GM18511 (cell line): ENCODE measurements around the gene DPH6.
"Not testable (repeated sequence)": the region's sequence is repeated elsewhere in the genome, so short reads cannot be mapped to it uniquely, and the experiment has no call there.

ENCODE experiments used
- ATAC-seq: cut with Tn5 transposase; IDR thresholded peaks from one replicate; pipeline ENCODE4 v1.9.1; 2021; ENCODE audit warnings: mild to moderate bottlenecking, moderate library complexity; ENCODE audit not compliant: unreplicated experiment

Gene DPH6

GRCh38 chr15:35545824-35546510 lies at the start of gene DPH6:
Gene DPH6, minus strand, starts transcription at chr15:35546165. Its CDS starts 24 bp downstream, at chr15:35546141.
- peak; percentile 90 for ATAC-seq

GRCh38 chr15:35595656-35596055 lies 49.7 kb upstream of the DPH6 start:
- no peak for ATAC-seq

GRCh38 chr15:35591987-35592386 lies 46.0 kb upstream of the DPH6 start:
- ATAC-seq, result not testable (repeated sequence)

GRCh38 chr15:35583863-35584528 lies 38.0 kb upstream of the DPH6 start:
- ATAC-seq, result no peak

- no peak for ATAC-seq
These were observed 34.6 kb upstream of the DPH6 start for GRCh38 chr15:35580606-35581005.

- ATAC-seq, result no peak
These were observed 21.4 kb upstream of the DPH6 start for GRCh38 chr15:35567392-35567791.

GRCh38 chr15:35566991-35567390 lies 21.0 kb upstream of the DPH6 start:
- ATAC-seq, result no peak

GRCh38 chr15:35565901-35566300 lies 19.9 kb upstream of the DPH6 start:
- ATAC-seq, result no peak

GRCh38 chr15:35562641-35563040 lies 16.7 kb upstream of the DPH6 start:
- ATAC-seq, result no peak

- no peak for ATAC-seq
These were observed 15.3 kb upstream of the DPH6 start for GRCh38 chr15:35561308-35561707.

GRCh38 chr15:35560870-35561269 lies 14.9 kb upstream of the DPH6 start:
- ATAC-seq, result no peak

GRCh38 chr15:35560258-35560657 lies 14.3 kb upstream of the DPH6 start:
- ATAC-seq, result no peak

GRCh38 chr15:35559683-35560082 lies 13.7 kb upstream of the DPH6 start:
- ATAC-seq, result no peak

- no peak for ATAC-seq
These were observed 11.6 kb upstream of the DPH6 start for GRCh38 chr15:35557544-35557943.

- no peak for ATAC-seq
These were observed 11.0 kb upstream of the DPH6 start for GRCh38 chr15:35557012-35557411.

- ATAC-seq, result no peak
These were observed 9.3 kb upstream of the DPH6 start for GRCh38 chr15:35555244-35555643.

- no peak for ATAC-seq
These were observed 5.0 kb upstream of the DPH6 start for GRCh38 chr15:35550957-35551356.

- no peak for ATAC-seq
These were observed 3.6 kb upstream of the DPH6 start for GRCh38 chr15:35549567-35549966.

GRCh38 chr15:35548435-35548834 lies 2.5 kb upstream of the DPH6 start:
- no peak for ATAC-seq

GRCh38 chr15:35547775-35548364 lies 1.9 kb upstream of the DPH6 start:
- ATAC-seq, result no peak

- ATAC-seq, result peak; percentile 37
These were observed 781 bp upstream of the DPH6 start for GRCh38 chr15:35546511-35547381.
